Mucosa of stomach (tissue), 1 donor: Measurements from ENCODE around the gene SPIB.
"Not testable (repeated sequence)": the region's sequence is repeated elsewhere in the genome, so short reads cannot be mapped to it uniquely, and the experiment has no call there.

ENCODE experiments used
- H3K27me3 ChIP-seq: one replicate; pipeline ENCODE4 v1.7.0; 2013; ENCODE audit warnings: mild to moderate bottlenecking, low read length; ENCODE audit not compliant: control insufficient read depth, insufficient read depth
- H3K36me3 ChIP-seq: one replicate; pipeline ENCODE4 v1.7.0; 2013; ENCODE audit warnings: low read length; ENCODE audit not compliant: control insufficient read depth, insufficient read depth
- H3K4me1 ChIP-seq: one replicate; pipeline ENCODE4 v1.7.0; 2013; ENCODE audit warnings: mild to moderate bottlenecking, low read length; ENCODE audit not compliant: control insufficient read depth, insufficient read depth
- H3K4me3 ChIP-seq: one replicate; pipeline ENCODE4 v1.7.0; 2013; ENCODE audit warnings: low read length
- H3K9ac ChIP-seq: one replicate; pipeline ENCODE4 v1.7.0; 2013; ENCODE audit warnings: mild to moderate bottlenecking, low read length, moderate library complexity
- H3K9me3 ChIP-seq: one replicate; pipeline ENCODE4 v1.7.0; 2013; ENCODE audit warnings: mild to moderate bottlenecking, low read length, moderate library complexity; ENCODE audit not compliant: control insufficient read depth
- donor health status: Pancreatic carcinoma.

The SPIB gene

GRCh38 chr19:50459067-50459456, 40.3 kb downstream of the SPIB start:
- no peak overlapping the region for H3K4me3 ChIP-seq
- H3K9me3 ChIP-seq, result no peaks in the 10 kb centered on the region
- no peak overlapping the region for H3K9ac ChIP-seq
- peaks cover 37% of the 10 kb centered on the region for H3K27me3 ChIP-seq
- no peaks in the 10 kb centered on the region for H3K4me1 ChIP-seq
- H3K36me3 ChIP-seq, result no peaks in the 10 kb centered on the region

DNA sequence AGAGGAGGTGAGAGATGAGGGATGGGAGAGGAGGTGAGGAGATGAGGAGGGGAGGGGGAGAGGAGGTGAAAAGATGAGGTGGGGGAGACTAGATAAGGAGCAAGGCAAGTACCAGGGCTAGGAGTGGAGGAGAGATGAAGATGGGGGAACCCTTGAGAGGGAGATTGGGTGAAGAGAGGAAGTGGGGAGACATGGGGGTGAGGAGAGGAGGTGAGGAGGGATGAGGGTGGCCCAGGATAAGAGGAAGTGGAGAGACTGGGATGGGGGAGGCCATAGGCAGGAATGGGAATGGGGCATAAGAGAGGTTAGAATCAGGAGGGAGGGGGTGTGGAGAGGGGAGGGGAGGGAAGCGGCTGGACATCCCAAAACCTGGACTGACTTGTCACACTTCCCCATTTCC, 40.9 kb downstream of the SPIB start:
- Histone ChIP-seq H3K36me3 (no peaks in the 10 kb centered on the region), H3K9me3 (no peaks in the 10 kb centered on the region), H3K9ac (no peak overlapping the region), H3K27me3 (peaks cover 40% of the 10 kb centered on the region), H3K4me1 (no peaks in the 10 kb centered on the region), H3K4me3 (no peak overlapping the region)

- Histone ChIP-seq H3K4me1 (no peaks in the 10 kb centered on the region), H3K36me3 (no peaks in the 10 kb centered on the region), H3K9ac (no peak overlapping the region), H3K4me3 (no peak overlapping the region), H3K9me3 (no peaks in the 10 kb centered on the region), H3K27me3 (peaks cover 40% of the 10 kb centered on the region)
Observed at GRCh38 chr19:50460161-50460765, 41.5 kb downstream of the SPIB start.

GRCh38 chr19:50461066-50461875, 42.5 kb downstream of the SPIB start:
- H3K27me3 ChIP-seq, result peaks cover 40% of the 10 kb centered on the region

GRCh38 chr19:50462970-50463369, 44.2 kb downstream of the SPIB start:
- Histone ChIP-seq H3K9me3 (no peaks in the 10 kb centered on the region), H3K4me3 (no peak overlapping the region), H3K27me3 (peaks cover 36% of the 10 kb centered on the region), H3K9ac (no peak overlapping the region), H3K36me3 (no peaks in the 10 kb centered on the region), H3K4me1 (peaks cover 9% of the 10 kb centered on the region)

More at GRCh38 chr19:50461066-50461875, 42.5 kb downstream of the SPIB start:
- Histone ChIP-seq H3K4me1 (no peaks in the 10 kb centered on the region), H3K4me3 (no peak overlapping the region), H3K36me3 (no peaks in the 10 kb centered on the region), H3K9ac (no peak overlapping the region), H3K9me3 (no peaks in the 10 kb centered on the region)

- H3K27me3 ChIP-seq, result peaks cover 29% of the 10 kb centered on the region
Observed at GRCh38 chr19:50464348-50464747, 45.6 kb downstream of the SPIB start.

DNA sequence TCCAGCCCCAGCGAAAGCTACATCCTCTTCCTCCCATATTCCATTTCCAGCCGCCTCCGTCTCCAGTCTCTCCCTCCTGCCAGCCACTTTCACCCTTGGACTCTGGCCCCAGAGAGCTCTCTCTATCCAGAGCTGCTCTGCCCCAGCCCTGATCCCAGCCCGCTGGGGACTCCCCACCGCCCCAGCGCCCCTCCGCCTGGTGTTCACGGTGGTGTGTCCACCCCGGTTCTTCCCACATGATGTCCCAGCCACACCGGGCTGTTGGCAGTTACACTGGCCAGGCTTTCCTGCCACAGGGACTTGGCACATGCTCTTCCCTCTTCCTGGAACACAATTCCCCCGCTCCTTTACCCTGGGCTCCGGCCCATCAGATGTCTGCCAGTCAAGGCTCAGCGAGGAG, 46.3 kb downstream of the SPIB start:
- Histone ChIP-seq H3K9me3 (no peaks in the 10 kb centered on the region), H3K27me3 (peaks cover 23% of the 10 kb centered on the region), H3K9ac (no peak overlapping the region), H3K4me1 (peaks cover 9% of the 10 kb centered on the region), H3K36me3 (no peaks in the 10 kb centered on the region), H3K4me3 (no peak overlapping the region)

More at GRCh38 chr19:50464348-50464747, 45.6 kb downstream of the SPIB start:
- Histone ChIP-seq H3K4me3 (no peak overlapping the region), H3K36me3 (no peaks in the 10 kb centered on the region), H3K9me3 (no peaks in the 10 kb centered on the region), H3K9ac (no peak overlapping the region), H3K4me1 (peaks cover 9% of the 10 kb centered on the region)

DNA sequence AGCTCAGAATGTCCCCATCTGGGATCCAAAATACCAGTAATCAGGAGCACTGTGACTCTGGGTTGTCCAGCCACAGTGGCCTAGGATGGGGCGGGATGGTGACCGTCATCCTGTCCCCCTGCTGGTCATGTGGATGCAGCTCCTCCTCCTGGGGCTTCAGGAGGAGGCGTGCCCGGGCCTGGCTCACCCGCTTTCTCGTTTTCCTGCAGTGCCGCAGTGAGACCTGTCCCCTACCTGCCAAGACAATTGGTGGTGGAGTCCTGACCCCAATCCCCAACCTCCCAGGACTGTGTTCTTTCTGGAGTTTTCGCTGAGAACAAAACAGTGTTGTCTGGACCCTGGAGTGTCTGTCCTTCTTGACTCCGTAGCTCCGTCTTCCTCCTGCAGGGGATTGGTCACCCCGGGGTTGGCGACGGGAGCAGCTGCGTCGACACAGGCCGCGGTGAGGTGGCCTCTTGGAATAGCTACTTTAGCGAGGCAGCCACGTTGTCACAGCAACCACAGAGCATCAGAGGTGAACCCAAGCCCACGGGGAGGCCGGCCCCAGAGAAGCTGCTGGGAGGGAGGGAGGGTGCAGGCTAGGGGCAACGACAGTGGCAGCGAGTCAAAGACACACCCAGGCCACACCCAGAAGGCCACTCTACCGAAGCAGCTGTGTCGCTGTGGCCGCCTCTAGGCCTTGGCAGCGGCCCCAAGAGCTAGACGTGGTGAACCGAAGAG, 47.4 kb downstream of the SPIB start:
- H3K4me1 ChIP-seq, result peaks cover 9% of the 10 kb centered on the region
- H3K9ac ChIP-seq, result no peak overlapping the region
- no peak overlapping the region for H3K4me3 ChIP-seq
- H3K27me3 ChIP-seq, result peaks cover 13% of the 10 kb centered on the region
- H3K9me3 ChIP-seq, result no peaks in the 10 kb centered on the region
- H3K36me3 ChIP-seq, result no peaks in the 10 kb centered on the region

DNA sequence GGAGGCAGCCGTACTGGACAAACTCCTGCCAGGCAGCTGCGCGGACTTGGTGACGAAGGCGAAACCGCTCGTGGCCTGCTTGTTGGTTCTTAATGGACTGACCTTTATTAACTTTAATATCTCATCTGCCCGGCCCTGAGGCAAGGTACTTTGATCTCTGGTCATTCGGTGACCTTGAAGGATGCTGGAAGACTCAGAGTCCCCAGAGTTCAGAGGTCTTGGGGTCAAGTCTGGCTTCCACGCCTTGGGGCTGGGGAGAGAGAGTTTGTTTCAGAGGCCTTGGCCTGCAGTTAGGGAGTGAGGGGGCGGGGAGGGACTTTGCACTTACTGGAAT, 47.9 kb downstream of the SPIB start:
- Histone ChIP-seq H3K4me1 (peaks cover 9% of the 10 kb centered on the region), H3K36me3 (no peaks in the 10 kb centered on the region), H3K9ac (no peak overlapping the region), H3K9me3 (no peaks in the 10 kb centered on the region), H3K27me3 (peaks cover 8% of the 10 kb centered on the region), H3K4me3 (no peak overlapping the region)

DNA sequence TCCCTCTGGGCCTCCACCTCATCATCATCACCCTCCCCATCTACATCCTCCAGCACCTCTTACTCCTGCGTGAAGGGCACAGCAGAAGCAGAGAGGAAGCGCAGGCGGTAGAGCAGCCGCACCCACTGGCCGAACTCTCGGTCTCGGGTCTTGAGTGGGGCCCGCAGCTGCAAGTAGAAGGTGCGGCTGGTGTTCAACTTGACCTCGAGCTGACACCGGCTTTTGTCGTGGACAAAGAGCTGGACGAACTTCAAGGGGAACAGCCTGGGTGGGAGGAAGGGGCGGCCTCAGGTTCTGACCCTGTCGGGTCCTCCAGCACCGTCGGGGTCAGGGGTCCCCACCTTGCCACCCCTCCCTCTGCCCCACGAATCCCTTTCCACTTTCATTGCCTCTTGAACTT, 48.8 kb downstream of the SPIB start:
- no peak overlapping the region for H3K9ac ChIP-seq
- no peaks in the 10 kb centered on the region for H3K9me3 ChIP-seq
- H3K4me3 ChIP-seq, result no peak overlapping the region
- no peaks in the 10 kb centered on the region for H3K36me3 ChIP-seq
- H3K27me3 ChIP-seq, result peaks cover 6% of the 10 kb centered on the region
- peaks cover 9% of the 10 kb centered on the region for H3K4me1 ChIP-seq

- Histone ChIP-seq H3K4me1 (peaks cover 9% of the 10 kb centered on the region), H3K36me3 (no peaks in the 10 kb centered on the region), H3K9me3 (no peaks in the 10 kb centered on the region), H3K9ac (no peak overlapping the region), H3K4me3 (no peak overlapping the region), H3K27me3 (peaks cover 6% of the 10 kb centered on the region)
Observed at GRCh38 chr19:50468818-50469217, 50.1 kb downstream of the SPIB start.

GRCh38 chr19:50473336-50473735, 54.6 kb downstream of the SPIB start:
- H3K9ac ChIP-seq, result not testable (repeated sequence)

More at GRCh38 chr19:50473336-50473735, 54.6 kb downstream of the SPIB start:
- H3K9me3 ChIP-seq, H3K36me3 ChIP-seq, H3K4me3 ChIP-seq, H3K4me1 ChIP-seq, H3K27me3 ChIP-seq: not testable (repeated sequence)
